Panc1 (cell line): ENCODE results near the gene ABCC1. TPM values are rescaled to one million over a fixed set of nuclear protein-coding genes. Genes with fewer than 3 reads are reported as not detected.
A peak's percentile ranks its signal among the peaks of the same experiment; 100 is the strongest.

Experiments
- ATAC-seq: fragments of 200-7000 bp; cut with Tn5 transposase; 2 replicates; pipeline ENCODE4 v1.9.1; 2020; ENCODE audit warnings: mild to moderate bottlenecking, moderate library complexity
- BruUV-seq: library from RNA; stranded (reverse); fragments of 400-500 nt; replicated peaks from 2 replicates; lab custom pipeline; 2021; lab: Mats Ljungman, UMichigan
- CTCF ChIA-PET: fragments of 300-600 bp; sonication (Branson Sonifier 250); formaldehyde crosslinking; loops from one replicate; lab custom pipeline; 2022; ENCODE audit warnings: antibody characterized with exemption; lab: Charles Lee
- POLR2A ChIA-PET: fragments of 300-600 bp; sonication (Branson Sonifier 250); formaldehyde crosslinking; loops from one replicate; lab custom pipeline; 2022; ENCODE audit warnings: antibody characterized with exemption; lab: Charles Lee
- DNase-seq: peaks from one replicate; pipeline ENCODE4 v3.0.0-alpha.2; 2010; ENCODE audit warnings: low read depth, low spot score
- H3K27ac ChIP-seq: 2 replicates; pipeline ENCODE4 v1.5.1; 2011; ENCODE audit warnings: mild to moderate bottlenecking, low read length, inconsistent platforms
- H3K27me3 ChIP-seq: fragments of 200-500 bp; sonication (Bioruptor generic); 2 replicates; pipeline ENCODE4 v1.6.0; 2014; ENCODE audit warnings: low read length, inconsistent platforms; ENCODE audit not compliant: control insufficient read depth, insufficient read depth
- H3K36me3 ChIP-seq: fragments of 200-500 bp; sonication (Bioruptor generic); 2 replicates; pipeline ENCODE4 v1.5.1; 2014; ENCODE audit warnings: inconsistent platforms, mild to moderate bottlenecking, low read length, moderate library complexity; ENCODE audit not compliant: control insufficient read depth, insufficient read depth
- H3K4me1 ChIP-seq: 2 replicates; pipeline ENCODE4 v1.5.1; 2011; ENCODE audit warnings: inconsistent platforms, mild to moderate bottlenecking, low read length, moderate library complexity; ENCODE audit not compliant: control insufficient read depth, insufficient read depth
- H3K4me3 ChIP-seq, 2 experiments: 2 replicates each; pipeline ENCODE4 v1.5.1; 2011 to 2012; ENCODE audit warnings: low read depth in 2 of 2, low read length in 2 of 2, mild to moderate bottlenecking in 2 of 2, inconsistent platforms in 1 of 2, moderate library complexity in 1 of 2
- H3K9me3 ChIP-seq: fragments of 200-500 bp; sonication (Bioruptor generic); 2 replicates; pipeline ENCODE4 v1.5.1; 2014; ENCODE audit warnings: low read depth, mild to moderate bottlenecking, inconsistent platforms, low read length, moderate library complexity; ENCODE audit not compliant: control insufficient read depth, insufficient read depth
- CTCF ChIP-seq: fragments of 450-650 bp; IDR thresholded peaks from 2 replicates; pipeline ENCODE4 v1.5.1; 2017; ENCODE audit warnings: mild to moderate bottlenecking
- POLR2AphosphoS5 ChIP-seq: IDR thresholded peaks from 2 replicates; pipeline ENCODE4 v1.6.1; 2012; ENCODE audit warnings: mild to moderate bottlenecking, low read depth, low read length, moderate library complexity
- REST ChIP-seq, 2 experiments: IDR thresholded peaks; 2 replicates each; pipeline ENCODE4 v1.6.1; 2011 to 2012; ENCODE audit warnings: low read depth in 2 of 2, control low read depth in 1 of 2, low read length in 1 of 2, mild to moderate bottlenecking in 1 of 2, moderate library complexity in 1 of 2; ENCODE audit not compliant: insufficient read depth in 1 of 2
- SIN3A ChIP-seq: IDR thresholded peaks from 2 replicates; pipeline ENCODE4 v1.6.1; 2012; ENCODE audit warnings: low read depth, mild to moderate bottlenecking, low read length, moderate library complexity, borderline replicate concordance; ENCODE audit not compliant: insufficient read depth
- TCF7L2 ChIP-seq: IDR thresholded peaks from 2 replicates; pipeline ENCODE4 v1.6.1; 2011; ENCODE audit warnings: mild to moderate bottlenecking, low read depth, low read length, inconsistent platforms
- in situ Hi-C: cut with HindIII; loops from 2 replicates; pipeline ENCODE4 v1.10.0; 2016; ENCODE audit warnings: low sequenced_read_pairs, low pct_unique_long_range_greater_than_20kb
- intact Hi-C: fragments of 100-400 bp; cut with micrococcal nuclease; formaldehyde crosslinking; loops from one replicate; pipeline ENCODE4 v1.10.0; 2022; ENCODE audit not compliant: unreplicated experiment
- total RNA-seq: library from RNA; stranded (reverse); gene quantifications from one replicate; pipeline ENCODE4 v1.2.1, GENCODE V29; 2021; ENCODE audit not compliant: unreplicated experiment

The ABCC1 gene
- total RNA-seq, 1 experiment from 2014 or later: 296 TPM

GRCh38 chr16:15948532-15949209, 745 bp upstream of the ABCC1 start:
- TF ChIP-seq CTCF: no peak
- no peak for TF ChIP-seq TCF7L2
- TF ChIP-seq SIN3A: no peak
- TF ChIP-seq REST (IDR thresholded peaks at IDR 0.05; ENCODE audit: insufficient read depth in 1 of 2, low read depth in 2 of 2, low read length in 1 of 2): no peak
- no peak; the same call in 1 of the 2 replicates for TF ChIP-seq POLR2AphosphoS5
- intact Hi-C loops (no loop called here), in situ Hi-C loops (no loop called here)
- DNase-seq: no peak
- Histone ChIP-seq H3K27ac (peak overlapping the region; percentile 96), H3K4me3 (peak overlapping the region; percentile 49 to 70), H3K36me3 (no peaks in the 10 kb centered on the region; the same call in 1 of the 2 replicates), H3K9me3 (no peaks in the 10 kb centered on the region), H3K27me3 (no peaks in the 10 kb centered on the region), H3K4me1 (peaks cover 60% of the 10 kb centered on the region)
- BruUV-seq: no TSS peak
- ATAC-seq: no peak
- CTCF ChIA-PET: interaction anchor here (0.6 kb wide), 1 partner anchor 169 kb away, joined by 7 read pairs; no protein-coding TSS in a partner anchor
- POLR2A ChIA-PET: interaction anchor here (0.9 kb wide), 1 partner anchor 11 kb away, joined by 3 read pairs; no protein-coding TSS in a partner anchor

- H3K27ac ChIP-seq: peak overlapping the region; percentile 98
- ATAC-seq (peak; percentile 8; the same call in 1 of the 2 replicates), DNase-seq (no peak)
- ChIA-PET CTCF (interaction anchor here (0.6 to 1.2 kb wide), 2 partner anchors 13 to 75 kb away, joined by 3 read pairs; no protein-coding TSS in a partner anchor), POLR2A (interaction anchor here (0.5 to 0.6 kb wide), 6 partner anchors 17 to 172 kb away, joined by 4 to 11 read pairs (median 6); no protein-coding TSS in a partner anchor)
- TF ChIP-seq SIN3A (0 out of 2 replicates have a peak, but pooled peaks have one; percentile 61), TCF7L2 (no peak)
- H3K9me3 ChIP-seq: no peaks in the 10 kb centered on the region
- in situ Hi-C loops: no loop called here
- H3K27me3 ChIP-seq: no peaks in the 10 kb centered on the region
- intact Hi-C loops: loop anchor here (5.0 kb wide), 1 partner anchor 42 kb away; no protein-coding TSS in a partner anchor
- peak overlapping the region; percentile 76 to 77 for H3K4me3 ChIP-seq
- BruUV-seq: no TSS peak
- H3K4me1 ChIP-seq: peaks cover 74% of the 10 kb centered on the region
- H3K36me3 ChIP-seq: no peaks in the 10 kb centered on the region; the same call in 1 of the 2 replicates
These were observed 892 bp downstream of the ABCC1 start for GRCh38 chr16:15950161-15950854.
